Panc1 (cell line): Measurements from ENCODE around the gene GLT8D2.

ENCODE experiments used
- POLR2AphosphoS5 ChIP-seq: IDR thresholded peaks from 2 replicates; pipeline ENCODE4 v1.6.1; 2012; ENCODE audit warnings: mild to moderate bottlenecking, low read depth, low read length, moderate library complexity
- TCF7L2 ChIP-seq: IDR thresholded peaks from 2 replicates; pipeline ENCODE4 v1.6.1; 2011; ENCODE audit warnings: mild to moderate bottlenecking, low read depth, low read length, inconsistent platforms

DNA sequence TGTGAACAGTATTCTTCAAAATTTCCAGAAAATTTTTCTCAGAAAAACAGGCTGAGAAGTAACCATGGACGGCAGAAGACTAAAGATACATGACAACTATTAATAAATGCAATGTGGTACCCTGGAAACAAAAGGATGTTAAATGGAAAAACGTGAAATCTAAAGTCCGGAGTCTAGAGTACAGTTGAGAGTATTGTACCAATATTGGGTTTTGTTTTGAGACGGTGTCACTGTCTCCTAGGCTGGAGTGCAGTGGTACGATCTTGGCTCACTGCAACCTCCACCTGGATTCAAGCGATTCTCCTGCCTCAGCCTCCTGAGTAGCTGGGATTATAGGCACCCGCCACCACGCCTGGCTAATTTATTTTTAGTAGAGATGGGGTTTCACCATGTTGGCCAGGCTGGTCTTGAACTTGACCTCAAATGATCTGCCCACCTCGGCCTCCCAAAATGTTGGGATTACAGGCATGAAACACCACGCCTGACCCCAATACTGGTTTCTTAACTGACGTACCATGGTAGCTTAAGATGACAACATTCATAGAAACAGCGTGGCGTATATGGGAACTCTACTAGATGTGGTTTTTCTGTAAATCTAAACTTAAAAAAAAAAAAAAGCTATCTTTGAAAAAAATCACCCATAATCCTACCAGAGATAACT is 101.1 kb downstream of the GLT8D2 start:
- 0 out of 2 replicates have a peak, but pooled peaks have one; percentile 34 for TF ChIP-seq POLR2AphosphoS5
- TF ChIP-seq TCF7L2 = no peak
